HG03460 (cell line): ENCODE measurements around the gene DAAM1.

Experiments
- ATAC-seq: cut with Tn5 transposase; IDR thresholded peaks from one replicate; pipeline ENCODE4 v1.9.1; 2021; ENCODE audit not compliant: unreplicated experiment

DAAM1 gene

GRCh38 chr14:59415836-59416602, 227.6 kb downstream of the DAAM1 start:
- ATAC-seq: no peak

GRCh38 chr14:59417311-59417710, 228.8 kb downstream of the DAAM1 start:
- no peak for ATAC-seq

GRCh38 chr14:59419303-59419702, 230.8 kb downstream of the DAAM1 start:
- ATAC-seq: no peak
